PC-3 (cell line): ENCODE measurements around the gene YEATS4.

Source experiments
- EZH2phosphoT487 ChIP-seq: fragments of 300-600 bp; sonication (generic); IDR thresholded peaks from 2 replicates; pipeline ENCODE4 v1.6.1; 2018; ENCODE audit warnings: mild to moderate bottlenecking, antibody characterized with exemption, low read length, borderline replicate concordance
- TF ChIP-seq, protein P1 (sequence below): fragments of 300-600 bp; sonication (generic); conservative IDR thresholded peaks from 2 replicates; pipeline ENCODE4 v1.5.1; 2017; ENCODE audit warnings: antibody characterized with exemption, low read depth, mild to moderate bottlenecking, low read length

DNA sequence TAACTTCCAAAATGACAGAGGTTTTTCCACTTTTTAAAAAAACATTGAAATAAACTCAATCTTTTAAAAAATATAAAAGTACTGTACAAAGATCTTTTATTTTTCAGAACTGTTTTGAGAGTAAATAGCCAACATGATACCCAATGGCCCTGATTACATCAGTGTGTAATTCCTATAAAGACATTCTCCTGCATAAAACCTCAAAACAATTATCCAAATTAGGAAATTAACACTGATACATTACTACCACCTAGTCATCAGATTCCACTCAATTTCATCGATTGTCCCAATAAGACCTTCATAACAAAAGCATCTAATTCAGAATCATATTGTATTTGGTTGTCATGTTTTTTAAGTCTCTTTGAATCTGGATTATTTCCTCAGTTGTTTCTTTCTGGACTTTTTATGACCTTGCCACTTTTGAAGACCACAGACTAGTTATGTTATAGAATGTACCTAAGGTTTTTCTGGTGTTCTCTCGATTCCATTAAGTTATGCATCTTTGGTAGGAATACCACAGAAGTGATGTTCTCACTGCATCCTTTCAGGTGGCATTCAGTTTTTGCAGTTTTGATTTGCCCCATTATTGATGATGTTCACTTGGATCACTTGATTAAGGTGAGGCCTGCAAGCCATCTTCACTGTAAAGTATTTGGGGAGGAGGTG, 4.0 kb upstream of the YEATS4 start:
- TF ChIP-seq, protein P1, sequence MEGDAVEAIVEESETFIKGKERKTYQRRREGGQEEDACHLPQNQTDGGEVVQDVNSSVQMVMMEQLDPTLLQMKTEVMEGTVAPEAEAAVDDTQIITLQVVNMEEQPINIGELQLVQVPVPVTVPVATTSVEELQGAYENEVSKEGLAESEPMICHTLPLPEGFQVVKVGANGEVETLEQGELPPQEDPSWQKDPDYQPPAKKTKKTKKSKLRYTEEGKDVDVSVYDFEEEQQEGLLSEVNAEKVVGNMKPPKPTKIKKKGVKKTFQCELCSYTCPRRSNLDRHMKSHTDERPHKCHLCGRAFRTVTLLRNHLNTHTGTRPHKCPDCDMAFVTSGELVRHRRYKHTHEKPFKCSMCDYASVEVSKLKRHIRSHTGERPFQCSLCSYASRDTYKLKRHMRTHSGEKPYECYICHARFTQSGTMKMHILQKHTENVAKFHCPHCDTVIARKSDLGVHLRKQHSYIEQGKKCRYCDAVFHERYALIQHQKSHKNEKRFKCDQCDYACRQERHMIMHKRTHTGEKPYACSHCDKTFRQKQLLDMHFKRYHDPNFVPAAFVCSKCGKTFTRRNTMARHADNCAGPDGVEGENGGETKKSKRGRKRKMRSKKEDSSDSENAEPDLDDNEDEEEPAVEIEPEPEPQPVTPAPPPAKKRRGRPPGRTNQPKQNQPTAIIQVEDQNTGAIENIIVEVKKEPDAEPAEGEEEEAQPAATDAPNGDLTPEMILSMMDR = no peak
- no peak for TF ChIP-seq EZH2phosphoT487
